IMR-90 (cell line): ENCODE results near the gene PIGN. TPM values are rescaled to one million over a fixed set of nuclear protein-coding genes. Genes with fewer than 3 reads are reported as not detected.

Experiments
- ATAC-seq: fragments of 200-7000 bp; cut with Tn5 transposase; 2 replicates; pipeline ENCODE4 v1.9.1; 2020; ENCODE audit warnings: low read depth, mild to moderate bottlenecking, moderate library complexity
- BruUV-seq: library from RNA; stranded (reverse); fragments of 400-500 nt; replicated peaks from 2 replicates; lab custom pipeline; 2021; lab: Mats Ljungman, UMichigan
- CTCF ChIA-PET: fragments of 300-600 bp; formaldehyde crosslinking; extraction: SDS; loops from one replicate; lab custom pipeline; 2021; ENCODE audit warnings: antibody characterized with exemption; lab: Yijun Ruan, JAX
- POLR2A ChIA-PET: fragments of 300-600 bp; sonication (Branson Sonifier 250); formaldehyde crosslinking; loops from one replicate; lab custom pipeline; 2022; ENCODE audit warnings: antibody characterized with exemption; ENCODE audit not compliant: unreplicated experiment; lab: Charles Lee
- DNase-seq: peaks from one replicate; pipeline ENCODE4 v3.0.0; 2013
- H2AFZ ChIP-seq: replicated peaks from 2 replicates; pipeline ENCODE3; 2013; ENCODE audit warnings: low read length, mild to moderate bottlenecking; ENCODE audit not compliant: poor library complexity
- H2AK5ac ChIP-seq: 2 replicates; pipeline ENCODE4 v1.6.1; 2013; ENCODE audit warnings: low read depth, low read length, inconsistent platforms
- H2AK9ac ChIP-seq: replicated peaks from 2 replicates; pipeline ENCODE3; 2013; ENCODE audit warnings: mild to moderate bottlenecking, low read depth, low read length, moderate library complexity; ENCODE audit not compliant: poor library complexity
- H2BK120ac ChIP-seq: 2 replicates; pipeline ENCODE4 v1.6.1; 2013; ENCODE audit warnings: low read depth, low read length, inconsistent platforms
- H2BK15ac ChIP-seq: 3 replicates; pipeline ENCODE4 v1.6.1; 2013; ENCODE audit warnings: low read depth, low read length, inconsistent platforms
- H2BK20ac ChIP-seq: 2 replicates; pipeline ENCODE4 v1.6.1; 2013; ENCODE audit warnings: low read depth, mild to moderate bottlenecking, inconsistent platforms, low read length, moderate library complexity
- H2BK5ac ChIP-seq: 2 replicates; pipeline ENCODE4 v1.6.1; 2013; ENCODE audit warnings: mild to moderate bottlenecking, low read depth, low read length, inconsistent platforms; ENCODE audit not compliant: poor library complexity, severe bottlenecking
- H3K14ac ChIP-seq: replicated peaks from 2 replicates; pipeline ENCODE4 v1.6.1; 2013; ENCODE audit warnings: low read depth, low read length, inconsistent platforms
- H3K18ac ChIP-seq: 2 replicates; pipeline ENCODE4 v1.6.1; 2013; ENCODE audit warnings: low read depth, low read length, control low read depth
- H3K23ac ChIP-seq: 2 replicates; pipeline ENCODE4 v1.6.1; 2013; ENCODE audit warnings: low read depth, low read length, inconsistent platforms
- H3K27ac ChIP-seq: 2 replicates; pipeline ENCODE4 v1.5.1; 2013; ENCODE audit warnings: mild to moderate bottlenecking, control low read depth, low read length; ENCODE audit not compliant: insufficient read depth
- H3K27me3 ChIP-seq: 2 replicates; pipeline ENCODE4 v1.6.1; 2013; ENCODE audit warnings: low read length; ENCODE audit not compliant: control insufficient read depth, insufficient read depth
- H3K36me3 ChIP-seq: 2 replicates; pipeline ENCODE4 v1.6.1; 2013; ENCODE audit warnings: low read length, mixed read lengths; ENCODE audit not compliant: control insufficient read depth, insufficient read depth
- H3K4ac ChIP-seq: 2 replicates; pipeline ENCODE4 v1.6.1; 2013; ENCODE audit warnings: low read depth, low read length, inconsistent platforms
- H3K4me1 ChIP-seq: 2 replicates; pipeline ENCODE4 v1.6.1; 2013; ENCODE audit warnings: low read length, mixed read lengths; ENCODE audit not compliant: control insufficient read depth, insufficient read depth
- H3K4me2 ChIP-seq: 2 replicates; pipeline ENCODE4 v1.6.1; 2013; ENCODE audit warnings: low read depth, mild to moderate bottlenecking, control low read depth, low read length, moderate library complexity
- H3K4me3 ChIP-seq: 2 replicates; pipeline ENCODE4 v1.5.1; 2013; ENCODE audit warnings: low read depth, mild to moderate bottlenecking, control low read depth, low read length, moderate library complexity; ENCODE audit not compliant: insufficient read depth
- H3K56ac ChIP-seq: 2 replicates; pipeline ENCODE4 v1.6.1; 2013; ENCODE audit warnings: low read length, inconsistent platforms; ENCODE audit not compliant: insufficient read depth; ENCODE audit errors: extremely low read depth
- H3K79me1 ChIP-seq, 2 experiments: 2 replicates each; pipeline ENCODE4 v1.6.1; 2013; ENCODE audit warnings: low read length in 2 of 2, inconsistent platforms in 1 of 2, low read depth in 1 of 2
- H3K9ac ChIP-seq: 2 replicates; pipeline ENCODE4 v1.6.1; 2013; ENCODE audit warnings: low read depth, low read length, control low read depth
- H3K9me1 ChIP-seq: 2 replicates; pipeline ENCODE4 v1.6.1; 2013; ENCODE audit warnings: low read length, inconsistent platforms; ENCODE audit not compliant: insufficient read depth
- H3K9me3 ChIP-seq: 2 replicates; pipeline ENCODE4 v1.6.1; 2013; ENCODE audit warnings: low read length; ENCODE audit not compliant: control insufficient read depth, insufficient read depth
- H4K20me1 ChIP-seq: 2 replicates; pipeline ENCODE4 v1.6.1; 2013; ENCODE audit warnings: low read length, inconsistent platforms; ENCODE audit not compliant: insufficient read depth
- H4K5ac ChIP-seq: 2 replicates; pipeline ENCODE4 v1.6.1; 2013; ENCODE audit warnings: mild to moderate bottlenecking, low read depth, low read length, control low read depth
- H4K8ac ChIP-seq, 2 experiments: 2 replicates each; pipeline ENCODE4 v1.6.1; 2013; ENCODE audit warnings: low read depth in 2 of 2, low read length in 2 of 2, control low read depth in 1 of 2, inconsistent platforms in 1 of 2
- H4K91ac ChIP-seq: 2 replicates; pipeline ENCODE4 v1.6.1; 2013; ENCODE audit warnings: low read depth, low read length, inconsistent platforms; ENCODE audit not compliant: insufficient read depth
- BHLHE40 ChIP-seq: fragments of 150-350 bp; IDR thresholded peaks from 2 replicates; pipeline ENCODE4 v1.6.1; 2016; ENCODE audit warnings: mild to moderate bottlenecking, low read depth, low read length
- CEBPB ChIP-seq: IDR thresholded peaks from 2 replicates; pipeline ENCODE4 v1.6.1; 2012; ENCODE audit warnings: low read depth, low read length, improper control_type of control experiment
- CHD1 ChIP-seq: IDR thresholded peaks from 2 replicates; pipeline ENCODE4 v1.6.1; 2012; ENCODE audit warnings: low read depth, low read length, improper control_type of control experiment
- FOS ChIP-seq: fragments of 150-350 bp; IDR thresholded peaks from 2 replicates; pipeline ENCODE4 v1.6.1; 2016; ENCODE audit warnings: low read depth, low read length
- MAFK ChIP-seq: IDR thresholded peaks from 2 replicates; pipeline ENCODE4 v1.6.1; 2012; ENCODE audit warnings: low read depth, low read length, improper control_type of control experiment
- MAZ ChIP-seq: IDR thresholded peaks from 2 replicates; pipeline ENCODE4 v1.6.1; 2012; ENCODE audit warnings: low read depth, mild to moderate bottlenecking, low read length, improper control_type of control experiment, moderate library complexity, borderline replicate concordance
- MXI1 ChIP-seq: IDR thresholded peaks from 2 replicates; pipeline ENCODE4 v1.6.1; 2012; ENCODE audit warnings: low read depth, mild to moderate bottlenecking, low read length, moderate library complexity, borderline replicate concordance
- NFE2L2 ChIP-seq: fragments of 150-350 bp; IDR thresholded peaks from 2 replicates; pipeline ENCODE4 v1.6.1; 2016; ENCODE audit warnings: low read depth, mild to moderate bottlenecking, low read length
- POLR2A ChIP-seq: IDR thresholded peaks from 2 replicates; pipeline ENCODE4 v1.6.1; 2012; ENCODE audit warnings: mild to moderate bottlenecking, low read depth, low read length
- RAD21 ChIP-seq: IDR thresholded peaks from 2 replicates; pipeline ENCODE4 v1.6.1; 2012; ENCODE audit warnings: low read length, improper control_type of control experiment
- RCOR1 ChIP-seq: IDR thresholded peaks from 2 replicates; pipeline ENCODE4 v1.6.1; 2012; ENCODE audit warnings: mild to moderate bottlenecking, low read length, improper control_type of control experiment; ENCODE audit not compliant: insufficient replicate concordance
- RFX5 ChIP-seq: IDR thresholded peaks from 2 replicates; pipeline ENCODE4 v1.8.0; 2012; ENCODE audit warnings: low read depth, mild to moderate bottlenecking, low read length, moderate library complexity
- SMC3 ChIP-seq: fragments of 150-350 bp; IDR thresholded peaks from 2 replicates; pipeline ENCODE4 v1.6.1; 2016; ENCODE audit warnings: low read depth, mild to moderate bottlenecking, antibody characterized with exemption, low read length, moderate library complexity
- WGBS, 2 experiments: methylation state at CpG; one replicate each; pipeline versions ENCODE4 v1.1.5 to v1.1.7; 2013; ENCODE audit warnings: missing lambda C conversion rate in 2 of 2; ENCODE audit not compliant: insufficient read length in 1 of 2; ENCODE audit errors: extremely low coverage in 2 of 2; 5-methylcytosine and 5-hydroxymethylcytosine counted together
- dilution Hi-C: fragments of 300-500 bp; cut with HindIII; formaldehyde crosslinking; loops from one replicate; pipeline ENCODE4 v1.14.3; 2018; ENCODE audit warnings: low sequenced_read_pairs; ENCODE audit not compliant: unreplicated experiment
- in situ Hi-C: fragments of 300-500 bp; cut with MboI; formaldehyde crosslinking; loops from 3 replicates; pipeline ENCODE4 v1.14.3; 2019; ENCODE audit warnings: low sequenced_read_pairs, inconsistent platforms, mixed read lengths
- intact Hi-C: fragments of 100-400 bp; cut with micrococcal nuclease; formaldehyde crosslinking; loops from 2 replicates; pipeline ENCODE4 v1.10.0; 2022
- polyA plus RNA-seq, 3 experiments: library from polyadenylated mRNA; depleted of rRNA; stranded (reverse); fragments of >200 nt; gene quantifications; 2 replicates each; pipeline ENCODE4 v1.2.3, GENCODE V29; 2012; ENCODE audit warnings: low replicate concordance in 1 of 3
- total RNA-seq: library from RNA; depleted of rRNA; stranded (reverse); fragments of >200 nt; gene quantifications from 2 replicates; pipeline ENCODE4 v1.2.3, GENCODE V29; 2012
- TF ChIP-seq, protein P1 (sequence below): fragments of 150-350 bp; IDR thresholded peaks from 2 replicates; pipeline ENCODE4 v1.6.1; 2017; ENCODE audit warnings: mild to moderate bottlenecking, antibody characterized with exemption, low read length, low read depth
- TF ChIP-seq, protein P2 (sequence below): fragments of 150-350 bp; IDR thresholded peaks from 2 replicates; pipeline ENCODE4 v1.6.1; 2016; ENCODE audit warnings: low read depth, mild to moderate bottlenecking, low read length, moderate library complexity, borderline replicate concordance
- TF ChIP-seq, protein P3 (sequence below): conservative IDR thresholded peaks from 2 replicates; pipeline ENCODE4 v1.5.1; 2012; ENCODE audit warnings: mild to moderate bottlenecking, low read depth, low read length, improper control_type of control experiment

PIGN gene
- total and polyA plus RNA-seq, 2 of the 4 experiments (the other 2 are of a cell fraction), result 9.0 to 17.9 TPM

DNA sequence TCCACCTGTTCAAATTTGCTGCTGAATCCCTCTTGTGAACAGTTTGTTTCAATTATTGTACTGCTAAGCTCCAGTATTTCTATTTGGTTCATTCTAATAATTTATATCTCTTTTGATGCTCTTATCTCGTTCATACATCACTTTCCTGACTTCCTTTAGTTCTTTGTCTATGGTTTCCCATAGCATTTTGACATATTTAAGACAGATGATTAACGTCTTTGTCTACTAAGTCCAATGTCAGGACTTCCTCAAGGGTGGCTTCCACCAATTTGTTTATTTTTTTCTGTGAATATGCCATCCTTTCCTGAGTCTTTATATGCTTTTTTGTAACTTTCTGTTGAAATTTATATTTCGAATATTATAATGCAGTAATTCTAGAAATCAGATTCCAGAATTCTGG is 9.6 kb downstream of the PIGN start:
- Histone ChIP-seq H3K27ac (no peak overlapping the region), H3K4ac (no peak overlapping the region), H2BK20ac (no peak overlapping the region), H2AFZ (no peak overlapping the region), H3K36me3 (no peaks in the 10 kb centered on the region), H3K4me2 (no peak overlapping the region), H2AK9ac (no peak overlapping the region), H4K8ac (no peak overlapping the region), H4K5ac (no peak overlapping the region), H3K9ac (no peak overlapping the region), H3K14ac (no peak overlapping the region), H3K27me3 (no peaks in the 10 kb centered on the region), H2BK5ac (no peak overlapping the region), H3K23ac (no peak overlapping the region), H3K18ac (no peak overlapping the region), H3K4me1 (peaks cover 2% of the 10 kb centered on the region; the same call in 1 of the 2 replicates), H3K9me3 (no peaks in the 10 kb centered on the region), H4K20me1 (no peaks in the 10 kb centered on the region; the same call in 1 of the 2 replicates), H3K56ac (no peak overlapping the region), H3K9me1 (no peaks in the 10 kb centered on the region), H3K79me1 (peaks cover 3 to 5% of the 10 kb centered on the region in 2 experiments; a peak in 2 of 4 replicates), H3K4me3 (no peak overlapping the region), H2BK120ac (no peak overlapping the region), H2AK5ac (no peak overlapping the region), H4K91ac (no peak overlapping the region), H2BK15ac (no peak overlapping the region)
- TF ChIP-seq, protein P1, sequence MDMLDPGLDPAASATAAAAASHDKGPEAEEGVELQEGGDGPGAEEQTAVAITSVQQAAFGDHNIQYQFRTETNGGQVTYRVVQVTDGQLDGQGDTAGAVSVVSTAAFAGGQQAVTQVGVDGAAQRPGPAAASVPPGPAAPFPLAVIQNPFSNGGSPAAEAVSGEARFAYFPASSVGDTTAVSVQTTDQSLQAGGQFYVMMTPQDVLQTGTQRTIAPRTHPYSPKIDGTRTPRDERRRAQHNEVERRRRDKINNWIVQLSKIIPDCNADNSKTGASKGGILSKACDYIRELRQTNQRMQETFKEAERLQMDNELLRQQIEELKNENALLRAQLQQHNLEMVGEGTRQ, result no peak
- TF ChIP-seq BHLHE40 (no peak), MAFK (no peak), CHD1 (no peak), NFE2L2 (no peak), POLR2A (no peak), MAZ (no peak), CEBPB (no peak), MXI1 (no peak), RAD21 (no peak), SMC3 (no peak), FOS (no peak), RFX5 (no peak), RCOR1 (no peak)
- TF ChIP-seq, protein P2, sequence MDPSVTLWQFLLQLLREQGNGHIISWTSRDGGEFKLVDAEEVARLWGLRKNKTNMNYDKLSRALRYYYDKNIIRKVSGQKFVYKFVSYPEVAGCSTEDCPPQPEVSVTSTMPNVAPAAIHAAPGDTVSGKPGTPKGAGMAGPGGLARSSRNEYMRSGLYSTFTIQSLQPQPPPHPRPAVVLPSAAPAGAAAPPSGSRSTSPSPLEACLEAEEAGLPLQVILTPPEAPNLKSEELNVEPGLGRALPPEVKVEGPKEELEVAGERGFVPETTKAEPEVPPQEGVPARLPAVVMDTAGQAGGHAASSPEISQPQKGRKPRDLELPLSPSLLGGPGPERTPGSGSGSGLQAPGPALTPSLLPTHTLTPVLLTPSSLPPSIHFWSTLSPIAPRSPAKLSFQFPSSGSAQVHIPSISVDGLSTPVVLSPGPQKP, result no peak
- TF ChIP-seq, protein P3, sequence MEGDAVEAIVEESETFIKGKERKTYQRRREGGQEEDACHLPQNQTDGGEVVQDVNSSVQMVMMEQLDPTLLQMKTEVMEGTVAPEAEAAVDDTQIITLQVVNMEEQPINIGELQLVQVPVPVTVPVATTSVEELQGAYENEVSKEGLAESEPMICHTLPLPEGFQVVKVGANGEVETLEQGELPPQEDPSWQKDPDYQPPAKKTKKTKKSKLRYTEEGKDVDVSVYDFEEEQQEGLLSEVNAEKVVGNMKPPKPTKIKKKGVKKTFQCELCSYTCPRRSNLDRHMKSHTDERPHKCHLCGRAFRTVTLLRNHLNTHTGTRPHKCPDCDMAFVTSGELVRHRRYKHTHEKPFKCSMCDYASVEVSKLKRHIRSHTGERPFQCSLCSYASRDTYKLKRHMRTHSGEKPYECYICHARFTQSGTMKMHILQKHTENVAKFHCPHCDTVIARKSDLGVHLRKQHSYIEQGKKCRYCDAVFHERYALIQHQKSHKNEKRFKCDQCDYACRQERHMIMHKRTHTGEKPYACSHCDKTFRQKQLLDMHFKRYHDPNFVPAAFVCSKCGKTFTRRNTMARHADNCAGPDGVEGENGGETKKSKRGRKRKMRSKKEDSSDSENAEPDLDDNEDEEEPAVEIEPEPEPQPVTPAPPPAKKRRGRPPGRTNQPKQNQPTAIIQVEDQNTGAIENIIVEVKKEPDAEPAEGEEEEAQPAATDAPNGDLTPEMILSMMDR, result no peak
- POLR2A ChIA-PET, result no interaction called here
- no TSS peak for BruUV-seq
- ATAC-seq, result no peak
- CTCF ChIA-PET, result interaction anchor here (0.6 kb wide), 1 partner anchor 587 kb away, joined by 3 read pairs; no protein-coding TSS in a partner anchor
- intact Hi-C loops (no loop called here), dilution Hi-C loops (no loop called here), in situ Hi-C loops (loop anchor here (25.0 kb wide), 2 partner anchors 535 to 810 kb away; partner anchors contain the start of gene PHLPP1)
- no peak for DNase-seq
- no CpG with 5 or more reads among the region's 3 CpGs for WGBS, 2 experiments
